HG03354 (cell line): Measurements from ENCODE around the gene NUBPL.
"Not testable (repeated sequence)": the region's sequence is repeated elsewhere in the genome, so short reads cannot be mapped to it uniquely, and the experiment has no call there.

Source experiments
- ATAC-seq: cut with Tn5 transposase; IDR thresholded peaks from one replicate; pipeline ENCODE4 v1.9.1; 2021; ENCODE audit warnings: mild to moderate bottlenecking; ENCODE audit not compliant: unreplicated experiment, poor library complexity, severe bottlenecking

The NUBPL gene

GRCh38 chr14:31855262-31855661, 294.1 kb downstream of the NUBPL start:
- ATAC-seq: no peak

- not testable (repeated sequence) for ATAC-seq
Observed at GRCh38 chr14:31856003-31856402, 294.8 kb downstream of the NUBPL start.

- ATAC-seq: no peak
Observed at GRCh38 chr14:31858868-31859267, 297.7 kb downstream of the NUBPL start.

GRCh38 chr14:31864937-31865855, 304.0 kb downstream of the NUBPL start:
- ATAC-seq: no peak

GRCh38 chr14:31867570-31867969, 306.4 kb downstream of the NUBPL start:
- ATAC-seq: no peak

- ATAC-seq: not testable (repeated sequence)
Observed at GRCh38 chr14:31868096-31868495, 306.9 kb downstream of the NUBPL start.

- ATAC-seq: no peak
Observed at GRCh38 chr14:31876741-31877140, 315.5 kb downstream of the NUBPL start.

GRCh38 chr14:31877255-31877798, 316.1 kb downstream of the NUBPL start:
- no peak for ATAC-seq

GRCh38 chr14:31879661-31880348, 318.6 kb downstream of the NUBPL start:
- ATAC-seq: no peak

- ATAC-seq: no peak
Observed at GRCh38 chr14:31880935-31881334, 319.7 kb downstream of the NUBPL start.

- ATAC-seq: no peak
Observed at GRCh38 chr14:31881531-31882310, 320.5 kb downstream of the NUBPL start.

GRCh38 chr14:31884238-31884637, 323.0 kb downstream of the NUBPL start:
- no peak for ATAC-seq

GRCh38 chr14:31884776-31885379, 323.7 kb downstream of the NUBPL start:
- no peak for ATAC-seq

- no peak for ATAC-seq
Observed at GRCh38 chr14:31886156-31886835, 325.1 kb downstream of the NUBPL start.

GRCh38 chr14:31887929-31888580, 326.9 kb downstream of the NUBPL start:
- no peak for ATAC-seq

GRCh38 chr14:31889297-31889696, 328.1 kb downstream of the NUBPL start:
- ATAC-seq: no peak

- not testable (repeated sequence) for ATAC-seq
Observed at GRCh38 chr14:31890202-31890601, 329.0 kb downstream of the NUBPL start.

GRCh38 chr14:31893221-31893757, 332.1 kb downstream of the NUBPL start:
- ATAC-seq: no peak
